Measurements from ENCODE around the gene ZMYM5.

GRCh38 chr13:19838865-19839275, 24.6 kb downstream of the ZMYM5 start:
- TF ChIP-seq CTCF (IDR thresholded peaks at IDR 0.05) (no peak), POLR2AphosphoS5 (IDR thresholded peaks at IDR 0.05) (no peak)

All from sigmoid colon (tissue), 4 donors.